ENCODE measurements around the gene TRAF2.

The TRAF2 gene

GRCh38 chr9:136958898-136959850 lies 72.9 kb downstream of the TRAF2 start:
- intact Hi-C loops (cut with DNase I) = no loop called here
- DNase-seq = no peak

GRCh38 chr9:136960212-136960937 lies 74.1 kb downstream of the TRAF2 start:
- DNase-seq = no peak

GRCh38 chr9:136960938-136961275 lies 74.6 kb downstream of the TRAF2 start:
- intact Hi-C loops (cut with DNase I) = no loop called here
- no peak for DNase-seq

More at GRCh38 chr9:136960212-136960937, 74.1 kb downstream of the TRAF2 start:
- intact Hi-C loops (cut with DNase I) = no loop called here

GRCh38 chr9:136961279-136962065 lies 75.2 kb downstream of the TRAF2 start:
- DNase-seq = peak in 17 of 42 donors; percentile 39 to 82 (median 63)
- intact Hi-C loops (cut with DNase I) = no loop called here

GRCh38 chr9:136962163-136962562 lies 75.8 kb downstream of the TRAF2 start:
- intact Hi-C loops (cut with DNase I) = no loop called here
- DNase-seq = no peak

GRCh38 chr9:136962701-136963248 lies 76.5 kb downstream of the TRAF2 start:
- DNase-seq = no peak
- intact Hi-C loops (cut with DNase I) = no loop called here

GRCh38 chr9:136963341-136963740 lies 77.0 kb downstream of the TRAF2 start:
- intact Hi-C loops (cut with DNase I) = no loop called here
- peak in 4 of 42 donors; percentile 37 to 68 (median 49) for DNase-seq

DNA sequence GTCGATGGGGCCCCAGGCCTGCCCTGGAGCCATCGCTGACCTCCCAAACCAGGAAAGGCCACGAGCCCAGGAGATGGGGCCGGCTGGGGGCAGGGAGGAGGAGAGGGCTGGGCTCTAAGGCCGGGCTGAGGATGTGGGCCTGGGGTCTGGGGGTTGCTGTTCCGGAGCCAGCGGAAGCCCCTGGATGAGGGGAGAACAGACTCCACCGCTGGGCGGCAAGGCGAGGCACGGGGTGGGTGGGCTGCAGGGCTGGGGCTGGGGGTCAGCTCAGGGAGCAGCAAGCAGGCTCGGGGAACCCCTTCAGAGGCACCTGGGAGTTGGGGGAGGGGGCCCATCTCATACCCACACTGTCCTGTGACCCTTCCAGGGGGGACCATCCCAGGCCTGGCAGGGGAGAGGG lies 77.4 kb downstream of the TRAF2 start:
- intact Hi-C loops (cut with DNase I) = no loop called here

GRCh38 chr9:136964171-136964689 lies 77.9 kb downstream of the TRAF2 start:
- intact Hi-C loops (cut with DNase I) = no loop called here
- no peak for DNase-seq

More for the DNA sequence above, 77.4 kb downstream of the TRAF2 start:
- no peak for DNase-seq

DNA sequence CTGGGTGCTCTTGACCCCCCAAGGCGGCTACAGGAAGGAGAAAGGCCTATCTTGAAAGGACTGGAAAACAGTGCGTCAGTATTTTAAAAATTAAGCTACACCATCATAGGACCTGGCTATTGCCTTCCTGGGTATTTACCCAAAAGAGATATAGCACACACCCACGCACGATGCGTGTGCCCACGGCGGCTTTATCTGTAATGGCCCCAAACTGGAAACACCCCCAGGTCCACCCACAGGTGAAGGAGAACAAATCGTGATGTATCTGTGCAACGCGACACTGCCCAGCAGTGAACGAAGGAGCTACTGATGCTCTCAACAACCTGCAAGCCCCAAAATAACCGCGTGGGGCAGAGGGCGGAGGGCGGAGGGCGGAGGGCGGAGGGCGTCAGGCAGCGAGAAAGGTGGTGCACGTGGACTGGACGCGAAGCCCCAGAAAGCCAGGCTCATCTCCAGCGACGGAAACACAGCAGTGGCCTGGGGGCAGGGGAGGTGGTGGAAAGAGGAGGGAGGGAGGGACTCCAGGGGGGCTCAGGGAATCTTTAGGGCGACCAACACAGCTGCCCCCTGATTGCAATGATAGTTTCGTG lies 78.6 kb downstream of the TRAF2 start:
- no peak for DNase-seq
- intact Hi-C loops (cut with DNase I) = no loop called here

DNA sequence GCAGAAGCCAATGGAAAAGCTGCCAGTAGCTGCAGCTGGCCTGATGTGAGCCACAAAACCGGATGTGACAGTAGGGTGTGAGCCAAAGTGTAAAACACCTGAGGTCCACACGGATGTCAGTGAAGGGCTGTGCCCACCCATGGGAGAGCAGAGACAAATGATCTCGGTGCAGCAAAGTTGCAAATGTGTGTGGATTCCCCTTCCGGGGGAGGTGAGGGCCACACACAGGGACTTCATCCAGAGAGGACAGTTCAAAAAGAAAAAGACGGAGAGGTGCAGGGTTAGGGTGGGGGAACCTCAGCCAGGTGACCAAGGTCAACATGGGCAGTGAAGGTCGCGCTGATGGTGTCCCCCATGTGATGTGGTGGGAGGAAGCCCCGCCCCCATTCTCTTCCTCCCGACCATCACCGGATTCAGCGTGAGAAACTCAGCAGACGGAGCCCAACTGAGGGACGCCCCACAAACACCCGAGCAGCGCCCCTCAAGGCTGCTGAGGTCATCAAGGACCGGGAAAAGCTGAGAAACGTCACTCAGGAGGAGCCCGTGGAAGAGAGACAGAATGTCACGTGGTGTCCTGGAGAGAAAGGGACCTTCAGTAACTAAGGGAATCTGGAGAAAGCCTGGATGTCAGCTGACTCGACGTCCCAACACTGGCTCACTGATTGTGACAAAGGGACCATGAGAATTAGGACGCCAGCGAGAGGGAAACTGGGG lies 79.6 kb downstream of the TRAF2 start:
- peak in 41 of 42 donors; percentile 49 to 91 (median 77) for DNase-seq
- intact Hi-C loops (cut with DNase I) = no loop called here

DNA sequence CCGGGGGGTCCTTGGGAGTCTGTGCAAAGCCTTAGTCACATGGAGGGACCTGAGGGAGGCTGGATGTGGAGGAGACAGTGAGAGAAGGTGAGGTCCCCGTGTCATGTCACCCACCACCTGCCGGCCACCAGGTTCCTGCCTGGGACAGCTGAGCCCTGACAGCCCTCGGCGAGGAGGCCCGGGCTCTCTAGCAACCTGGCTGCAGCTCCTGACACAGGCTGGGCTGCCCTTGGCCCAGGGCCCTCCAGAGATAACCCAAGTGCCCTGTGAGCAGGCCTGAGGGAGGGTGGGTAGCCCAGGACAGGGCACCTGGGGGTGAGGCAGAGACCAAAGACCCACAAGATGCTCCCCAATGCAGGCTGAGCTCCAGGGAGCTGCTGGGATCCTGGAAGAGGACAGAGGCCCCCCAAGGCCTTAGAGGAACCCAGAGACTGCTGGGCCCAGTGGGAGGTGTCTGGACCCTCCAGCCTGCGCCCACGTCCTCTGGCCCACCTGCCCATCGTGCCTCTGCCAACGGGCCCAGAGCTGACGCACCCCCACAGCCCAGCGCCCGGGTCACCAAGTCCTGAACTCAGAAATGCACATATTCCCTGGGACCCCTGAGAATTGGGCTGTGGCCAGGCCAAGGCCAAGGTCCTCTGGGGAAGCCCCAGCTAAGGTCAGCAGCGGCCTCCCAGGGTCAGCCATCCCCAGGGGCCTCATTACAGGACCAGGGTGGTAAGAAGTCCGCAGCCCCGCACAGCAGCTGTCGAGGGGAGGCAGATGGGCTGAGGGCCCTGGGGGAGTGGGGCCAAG lies 82.2 kb downstream of the TRAF2 start:
- intact Hi-C loops (cut with DNase I) = no loop called here
- DNase-seq = no peak

DNA sequence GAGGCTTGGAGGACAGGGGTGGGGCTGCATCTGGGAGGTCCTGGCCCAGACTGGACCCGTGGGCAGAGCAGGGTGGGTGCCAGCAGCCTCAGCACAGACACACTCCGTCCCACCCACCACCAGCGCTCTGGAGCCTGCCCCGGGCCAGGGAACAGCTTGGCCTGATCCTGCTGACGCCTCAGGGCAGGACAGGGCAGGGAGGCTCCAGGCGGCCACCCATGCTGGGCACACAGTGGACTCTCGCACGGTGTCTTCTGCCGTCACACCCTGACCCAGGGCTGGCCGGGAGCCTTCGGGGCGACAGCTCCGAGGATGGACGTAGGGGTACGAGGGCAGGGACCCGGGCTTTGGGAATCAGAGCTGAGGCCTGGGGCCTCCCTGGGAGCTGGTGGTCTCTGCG lies 82.8 kb downstream of the TRAF2 start:
- no peak for DNase-seq
- intact Hi-C loops (cut with DNase I) = no loop called here

- no peak for DNase-seq
- intact Hi-C loops (cut with DNase I) = no loop called here
Measured at GRCh38 chr9:136969774-136970173, 83.5 kb downstream of the TRAF2 start.

- DNase-seq = no peak
- intact Hi-C loops (cut with DNase I) = no loop called here
Measured at GRCh38 chr9:136970361-136970760, 84.0 kb downstream of the TRAF2 start.

DNA sequence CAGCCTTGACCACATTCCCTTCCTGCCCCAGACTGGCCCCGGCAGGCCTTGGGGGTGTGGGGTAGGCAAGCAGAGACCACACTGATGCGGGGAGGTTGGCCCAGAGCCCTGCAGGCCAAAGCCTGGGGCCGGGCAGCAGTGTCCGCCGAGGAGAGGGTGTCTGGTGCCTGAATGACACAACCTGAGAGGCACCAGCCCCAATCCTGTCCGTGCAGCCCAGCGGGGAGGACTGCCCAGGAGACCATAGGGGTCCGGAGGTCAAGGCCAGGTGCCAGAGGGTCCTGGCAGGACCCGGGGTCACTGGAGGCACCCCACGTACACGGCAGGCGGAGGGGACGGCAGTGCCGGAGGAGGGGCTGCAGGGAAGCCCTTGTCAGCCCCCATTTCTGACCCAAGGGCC lies 85.4 kb downstream of the TRAF2 start:
- DNase-seq = no peak
- intact Hi-C loops (cut with DNase I) = no loop called here

DNA sequence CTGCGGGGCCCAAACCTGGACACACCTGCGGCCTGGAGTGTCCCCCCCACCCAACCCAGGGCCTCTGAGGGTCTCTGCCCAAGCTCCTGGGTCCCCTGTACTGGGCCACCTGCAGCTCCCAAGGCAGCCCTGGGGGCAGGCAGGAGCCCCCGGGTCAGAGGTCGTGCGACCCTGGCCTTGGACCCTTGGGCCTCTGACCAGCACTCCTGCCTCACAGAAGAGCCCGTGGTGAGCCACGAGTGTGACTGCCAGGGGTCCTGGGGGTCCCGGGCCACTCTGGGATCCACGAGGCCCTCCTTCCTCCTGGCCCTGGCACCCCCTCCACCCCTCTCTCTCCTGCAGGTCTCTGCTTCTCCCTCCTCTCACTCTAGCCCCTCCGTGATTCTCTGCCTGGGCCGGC lies 86.0 kb downstream of the TRAF2 start:
- no peak for DNase-seq
- intact Hi-C loops (cut with DNase I) = no loop called here
